Measurements from ENCODE around the gene SLC12A8. TPM values are rescaled to one million over a fixed set of nuclear protein-coding genes. Genes with fewer than 3 reads are reported as not detected.
A peak's percentile ranks its signal among the peaks of the same experiment; 100 is the strongest.

Gene SLC12A8
- total RNA-seq, 4 donors from 2014 or later: 5.4 to 10.5 (median 6.8) TPM

GRCh38 chr3:125147491-125147820, 65.1 kb downstream of the SLC12A8 start:
- 79% methylated on average over 6 of the region's 6 CpGs; no CpG with 5 or more reads in 1 of the 2 donors for WGBS, 2 donors (ENCODE audit: low coverage in 1 of 2)
- H3K27me3 ChIP-seq: no peaks in the 10 kb centered on the region
- peak overlapping the region; percentile 14 to 42 (median 32) for H3K27ac ChIP-seq
- TF ChIP-seq CTCF (IDR thresholded peaks at IDR 0.05) (no peak), POLR2AphosphoS5 (IDR thresholded peaks at IDR 0.05) (no peak), POLR2A (IDR thresholded peaks at IDR 0.05) (no peak), EP300 (IDR thresholded peaks at IDR 0.05; ENCODE audit: low read depth) (no peak)
- intact Hi-C loops (cut with DNase I; ENCODE audit: low total_unique reads): no loop called here
- no peak for DNase-seq
- H3K4me1 ChIP-seq: peaks cover 0 to 21% (median 0%) of the 10 kb centered on the region in 4 donors
- no peaks in the 10 kb centered on the region for H3K9me3 ChIP-seq
- in situ Hi-C loops (cut with MboI; ENCODE audit: low pct_ligation_motif_present in 1 of 4, low pct_unique_long_range_greater_than_20kb in 1 of 4, low sequenced_read_pairs in 3 of 4): no loop called here
- no peak overlapping the region for H3K4me3 ChIP-seq
- no peaks in the 10 kb centered on the region for H3K36me3 ChIP-seq

- TF ChIP-seq POLR2A (IDR thresholded peaks at IDR 0.05): no peak
- no peak for TF ChIP-seq CTCF (IDR thresholded peaks at IDR 0.05)
- no peak for TF ChIP-seq EP300 (IDR thresholded peaks at IDR 0.05; ENCODE audit: low read depth)
- TF ChIP-seq POLR2AphosphoS5 (IDR thresholded peaks at IDR 0.05): no peak
- Histone ChIP-seq H3K27ac (peak overlapping the region; percentile 14 to 42 (median 32)), H3K4me1 (peaks cover 3 to 27% (median 5%) of the 10 kb centered on the region in 4 donors), H3K27me3 (no peaks in the 10 kb centered on the region), H3K4me3 (no peak overlapping the region), H3K9me3 (no peaks in the 10 kb centered on the region), H3K36me3 (no peaks in the 10 kb centered on the region)
- WGBS, 2 donors (ENCODE audit: low coverage in 1 of 2): 87 to 93% methylated on average over 3 to 22 of the region's 22 CpGs
- intact Hi-C loops (cut with DNase I; ENCODE audit: low total_unique reads): no loop called here
- DNase-seq: no peak
- in situ Hi-C loops (cut with MboI; ENCODE audit: low pct_ligation_motif_present in 1 of 4, low pct_unique_long_range_greater_than_20kb in 1 of 4, low sequenced_read_pairs in 3 of 4): no loop called here
Observed at GRCh38 chr3:125146626-125147490, 65.7 kb downstream of the SLC12A8 start.

GRCh38 chr3:125145751-125146475, 66.6 kb downstream of the SLC12A8 start:
- peaks cover 6 to 36% (median 9%) of the 10 kb centered on the region in 4 donors for H3K4me1 ChIP-seq
- TF ChIP-seq POLR2AphosphoS5 (IDR thresholded peaks at IDR 0.05): no peak
- TF ChIP-seq CTCF (IDR thresholded peaks at IDR 0.05): no peak
- no peak for TF ChIP-seq POLR2A (IDR thresholded peaks at IDR 0.05)
- no peak for DNase-seq
- in situ Hi-C loops (cut with MboI; ENCODE audit: low pct_ligation_motif_present in 1 of 4, low pct_unique_long_range_greater_than_20kb in 1 of 4, low sequenced_read_pairs in 3 of 4) (no loop called here), intact Hi-C loops (cut with DNase I; ENCODE audit: low total_unique reads) (no loop called here)
- no peaks in the 10 kb centered on the region for H3K9me3 ChIP-seq
- H3K27ac ChIP-seq: peak overlapping the region; percentile 14 to 43 (median 32)
- WGBS, 2 donors (ENCODE audit: low coverage in 1 of 2): 73 to 77% methylated on average over 6 to 10 of the region's 10 CpGs
- H3K27me3 ChIP-seq: no peaks in the 10 kb centered on the region
- H3K4me3 ChIP-seq: no peak overlapping the region
- no peaks in the 10 kb centered on the region for H3K36me3 ChIP-seq

- DNase-seq: no peak
- intact Hi-C loops (cut with DNase I; ENCODE audit: low total_unique reads): no loop called here
- Histone ChIP-seq H3K4me3 (no peak overlapping the region), H3K9me3 (no peaks in the 10 kb centered on the region), H3K36me3 (no peaks in the 10 kb centered on the region), H3K4me1 (peaks cover 6 to 37% (median 12%) of the 10 kb centered on the region in 4 donors), H3K27ac (no peak overlapping the region), H3K27me3 (no peaks in the 10 kb centered on the region)
- in situ Hi-C loops (cut with MboI; ENCODE audit: low pct_ligation_motif_present in 1 of 4, low pct_unique_long_range_greater_than_20kb in 1 of 4, low sequenced_read_pairs in 3 of 4): no loop called here
- WGBS, 2 donors (ENCODE audit: low coverage in 1 of 2): 92 to 100% methylated on average over 1 to 4 of the region's 5 CpGs
- TF ChIP-seq POLR2AphosphoS5 (IDR thresholded peaks at IDR 0.05) (no peak), CTCF (IDR thresholded peaks at IDR 0.05) (no peak), POLR2A (IDR thresholded peaks at IDR 0.05) (no peak), EP300 (IDR thresholded peaks at IDR 0.05; ENCODE audit: low read depth) (no peak)
Observed at GRCh38 chr3:125144653-125145314, 67.8 kb downstream of the SLC12A8 start.
